Endothelial cell of umbilical vein (primary cell): Measurements from ENCODE around the gene SMIM14.

Experiments used
- CTCF ChIP-seq, 2 donors: IDR thresholded peaks; 1 replicate in 1 of 2; 2 replicates in 1 of 2; pipeline ENCODE4 v1.5.1; 2011; ENCODE audit warnings: low read length in 2 of 2, mild to moderate bottlenecking in 2 of 2, moderate library complexity in 2 of 2, control low read depth in 1 of 2, inconsistent platforms in 1 of 2, low read depth in 1 of 2; ENCODE audit not compliant: insufficient read depth in 1 of 2; ENCODE audit errors: extremely low read depth in 1 of 2
- GATA2 ChIP-seq: IDR thresholded peaks from 2 replicates; pipeline ENCODE4 v1.7.0; 2011; ENCODE audit warnings: low read depth, mild to moderate bottlenecking, moderate library complexity, mixed read lengths, low read length; ENCODE audit not compliant: insufficient read length, insufficient read depth
- POLR2AphosphoS5 ChIP-seq: IDR thresholded peaks from 2 replicates; pipeline ENCODE4 v1.6.1; 2012; ENCODE audit warnings: low read depth, mild to moderate bottlenecking, control low read depth, low read length, moderate library complexity; ENCODE audit not compliant: insufficient read depth

GRCh38 chr4:39518484-39518883 lies 120.2 kb downstream of the SMIM14 start:
- TF ChIP-seq POLR2AphosphoS5 (no peak), CTCF (IDR thresholded peaks at IDR 0.05; ENCODE audit: extremely low read depth in 1 of 2, insufficient read depth in 1 of 2, low read depth in 1 of 2, low read length in 2 of 2) (no peak), GATA2 (no peak)
